Activated CD8-positive, alpha-beta T cell treated with anti-CD3 and anti-CD28 coated beads, Interleukin-2, amount 10 ng/mL, durations not matched to agents 7 days and 5 days (primary cell): ENCODE measurements around the gene XRRA1. TPM values are rescaled to one million over a fixed set of nuclear protein-coding genes. Genes with fewer than 3 reads are reported as not detected.

ENCODE experiments used
- total RNA-seq, 2 experiments: library from RNA; stranded (reverse); gene quantifications; one replicate each; pipeline ENCODE4 v1.2.3, GENCODE V29; 2021

XRRA1 gene
- total RNA-seq, 2 experiments from 2014 or later: 16.6 to 19.0 TPM

Other genes with a start within 250 kb of the XRRA1 start
- gene CHRDL2, start 217.7 kb downstream of the XRRA1 start, total RNA-seq: not detected
- 10 to 100 TPM; 15.2 to 16.6 TPM for gene RNF169, start 200.2 kb downstream of the XRRA1 start, total RNA-seq
- gene SPCS2, start 175 bp upstream of the XRRA1 start, total RNA-seq: 100 to 1,000 TPM; 149 to 156 TPM
- gene NEU3, start 39.8 kb upstream of the XRRA1 start, total RNA-seq: 10 to 100 TPM; 15.8 to 16.7 TPM
- gene OR2AT4, start 147.8 kb upstream of the XRRA1 start, total RNA-seq: not detected
- gene SLCO2B1, start 202.0 kb upstream of the XRRA1 start, total RNA-seq: not detected